OCI-LY1 (cell line): ENCODE data around the gene ITGA2.

Experiments used
- H2AFZ ChIP-seq: fragments of 200-600 bp; sonication (generic), shearing (Covaris generic); 2 replicates; pipeline ENCODE4 v1.6.0; 2014; ENCODE audit warnings: antibody characterized with exemption, mild to moderate bottlenecking, low read length
- H3F3A ChIP-seq: fragments of 200-600 bp; sonication (generic), shearing (Covaris generic); 2 replicates; pipeline ENCODE4 v1.6.0; 2014; ENCODE audit warnings: mild to moderate bottlenecking, antibody characterized with exemption, low read length, moderate library complexity; ENCODE audit not compliant: insufficient read depth
- H3K27ac ChIP-seq: fragments of 200-600 bp; sonication (generic); 2 replicates; pipeline ENCODE4 v1.5.1; 2014; ENCODE audit warnings: low read length, mixed run types, mild to moderate bottlenecking, low read depth; ENCODE audit not compliant: poor library complexity, severe bottlenecking
- H3K27me3 ChIP-seq: fragments of 200-600 bp; sonication (generic); 2 replicates; pipeline ENCODE4 v1.6.0; 2014; ENCODE audit warnings: antibody characterized with exemption, mild to moderate bottlenecking, low read length, moderate library complexity; ENCODE audit not compliant: insufficient read depth
- H3K36me3 ChIP-seq: fragments of 200-600 bp; sonication (generic); 2 replicates; pipeline ENCODE4 v1.6.1; 2014; ENCODE audit warnings: mild to moderate bottlenecking, antibody characterized with exemption, low read length, moderate library complexity, mixed read lengths; ENCODE audit not compliant: insufficient read depth
- H3K4me1 ChIP-seq: fragments of 200-600 bp; sonication (generic); 2 replicates; pipeline ENCODE4 v1.5.1; 2014; ENCODE audit warnings: mild to moderate bottlenecking, low read length, moderate library complexity; ENCODE audit not compliant: insufficient read depth, severe bottlenecking
- H3K4me2 ChIP-seq: fragments of 200-600 bp; sonication (generic), shearing (Covaris generic); 2 replicates; pipeline ENCODE4 v1.6.1; 2014; ENCODE audit warnings: low read length
- H3K4me3 ChIP-seq: fragments of 200-600 bp; sonication (generic); 2 replicates; pipeline ENCODE4 v1.5.1; 2014; ENCODE audit warnings: low read length, low read depth, mild to moderate bottlenecking, mixed read lengths; ENCODE audit not compliant: poor library complexity, severe bottlenecking
- H3K79me2 ChIP-seq: fragments of 200-600 bp; shearing (Covaris generic); 2 replicates; pipeline ENCODE4 v1.6.1; 2016; ENCODE audit warnings: mixed run types, low read length, mixed read lengths; ENCODE audit not compliant: insufficient read depth
- H3K9ac ChIP-seq: fragments of 200-600 bp; sonication (generic), shearing (Covaris generic); 2 replicates; pipeline ENCODE4 v1.6.1; 2014; ENCODE audit warnings: mild to moderate bottlenecking, low read length, mixed read lengths
- H3K9me2 ChIP-seq: fragments of 200-600 bp; sonication (generic), shearing (Covaris generic); 2 replicates; pipeline ENCODE4 v1.6.1; 2014; ENCODE audit warnings: low read depth, mild to moderate bottlenecking, low read length, mixed read lengths
- H3K9me3 ChIP-seq: fragments of 200-600 bp; shearing (Covaris generic); 2 replicates; pipeline ENCODE4 v1.6.1; 2014; ENCODE audit warnings: low read length, mixed read lengths
- H4K20me1 ChIP-seq: fragments of 200-600 bp; sonication (generic), shearing (Covaris generic); 2 replicates; pipeline ENCODE4 v1.6.0; 2016; ENCODE audit warnings: mild to moderate bottlenecking, low read length; ENCODE audit not compliant: insufficient read depth
- EZH2 ChIP-seq: fragments of 200-600 bp; sonication (generic), shearing (Covaris generic); IDR thresholded peaks from 2 replicates; pipeline ENCODE4 v1.8.0; 2017; ENCODE audit warnings: borderline replicate concordance, mixed run types, mild to moderate bottlenecking, antibody characterized with exemption, low read length, moderate library complexity, mixed read lengths
- TF ChIP-seq, protein P1 (sequence below): fragments of 200-600 bp; sonication (generic), shearing (Covaris generic); IDR thresholded peaks from 2 replicates; pipeline ENCODE4 v1.5.1; 2017; ENCODE audit warnings: mild to moderate bottlenecking, antibody characterized with exemption, low read length, moderate library complexity, mixed read lengths

ITGA2 gene

DNA sequence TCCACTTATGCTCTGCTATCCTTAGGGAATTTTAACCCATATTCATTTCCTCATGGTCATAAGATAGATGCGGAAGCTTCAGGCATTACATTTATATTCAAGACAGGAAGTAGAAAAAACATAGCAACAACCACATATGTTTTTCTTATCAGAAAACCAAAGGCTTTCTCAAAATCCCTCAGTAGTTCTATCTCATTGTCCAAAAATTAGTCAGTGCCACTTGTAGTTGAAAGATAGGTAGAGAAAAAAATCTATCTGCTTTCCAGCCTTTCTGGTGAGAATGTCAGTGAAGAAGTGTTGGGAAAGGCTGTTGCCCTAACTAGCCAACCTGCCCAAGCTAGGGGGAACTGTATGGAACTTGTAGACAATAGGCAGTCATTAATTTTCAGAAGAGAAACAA lies 143.9 kb downstream of the ITGA2 start:
- Histone ChIP-seq H4K20me1 (no peaks in the 10 kb centered on the region), H3K4me1 (no peaks in the 10 kb centered on the region), H3K9ac (no peak overlapping the region), H3K79me2 (no peaks in the 10 kb centered on the region), H3K27me3 (no peaks in the 10 kb centered on the region), H3K9me3 (no peaks in the 10 kb centered on the region), H3K9me2 (no peaks in the 10 kb centered on the region), H3K36me3 (no peaks in the 10 kb centered on the region), H3K27ac (no peak overlapping the region), H2AFZ (no peak overlapping the region), H3F3A (no peaks in the 10 kb centered on the region), H3K4me3 (no peak overlapping the region), H3K4me2 (no peak overlapping the region)
- TF ChIP-seq, protein P1, sequence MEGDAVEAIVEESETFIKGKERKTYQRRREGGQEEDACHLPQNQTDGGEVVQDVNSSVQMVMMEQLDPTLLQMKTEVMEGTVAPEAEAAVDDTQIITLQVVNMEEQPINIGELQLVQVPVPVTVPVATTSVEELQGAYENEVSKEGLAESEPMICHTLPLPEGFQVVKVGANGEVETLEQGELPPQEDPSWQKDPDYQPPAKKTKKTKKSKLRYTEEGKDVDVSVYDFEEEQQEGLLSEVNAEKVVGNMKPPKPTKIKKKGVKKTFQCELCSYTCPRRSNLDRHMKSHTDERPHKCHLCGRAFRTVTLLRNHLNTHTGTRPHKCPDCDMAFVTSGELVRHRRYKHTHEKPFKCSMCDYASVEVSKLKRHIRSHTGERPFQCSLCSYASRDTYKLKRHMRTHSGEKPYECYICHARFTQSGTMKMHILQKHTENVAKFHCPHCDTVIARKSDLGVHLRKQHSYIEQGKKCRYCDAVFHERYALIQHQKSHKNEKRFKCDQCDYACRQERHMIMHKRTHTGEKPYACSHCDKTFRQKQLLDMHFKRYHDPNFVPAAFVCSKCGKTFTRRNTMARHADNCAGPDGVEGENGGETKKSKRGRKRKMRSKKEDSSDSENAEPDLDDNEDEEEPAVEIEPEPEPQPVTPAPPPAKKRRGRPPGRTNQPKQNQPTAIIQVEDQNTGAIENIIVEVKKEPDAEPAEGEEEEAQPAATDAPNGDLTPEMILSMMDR, result no peak
- no peak for TF ChIP-seq EZH2
